GM10248 (cell line): ENCODE data around the gene UBE2E1.

ENCODE experiments used
- CTCF ChIA-PET: fragments of 300-600 bp; sonication (Branson Sonifier 250); formaldehyde crosslinking; extraction: SDS; loops from one replicate; lab custom pipeline; 2021; ENCODE audit warnings: antibody characterized with exemption; lab: Yijun Ruan, JAX
- POLR2A ChIA-PET: fragments of 350-650 bp; sonication (Branson Sonifier 250); formaldehyde crosslinking; extraction: SDS; loops from one replicate; lab custom pipeline; 2020; ENCODE audit warnings: antibody characterized with exemption; lab: Yijun Ruan, JAX
- DNase-seq: peaks from one replicate; pipeline ENCODE4 v3.0.0; 2012; ENCODE audit errors: extremely low spot score
- CTCF ChIP-seq: IDR thresholded peaks from 2 replicates; pipeline ENCODE4 v1.5.1; 2012; ENCODE audit warnings: mild to moderate bottlenecking, low read depth; ENCODE audit errors: extremely low read depth, missing control alignments, control extremely low read depth

The UBE2E1 gene

GRCh38 chr3:23861689-23862088 is 55.9 kb downstream of the UBE2E1 start:
- TF ChIP-seq CTCF, result no peak
- ChIA-PET CTCF (interaction anchor here (1.0 to 4.6 kb wide), 5 partner anchors 9 to 138 kb away, joined by 3 to 18 read pairs (median 5); no protein-coding TSS in a partner anchor), POLR2A (no interaction called here)
- DNase-seq, result no peak

- ChIA-PET CTCF (interaction anchor here (1.0 to 2.1 kb wide), 2 partner anchors 11 to 51 kb away, joined by 3 to 10 read pairs; no protein-coding TSS in a partner anchor), POLR2A (no interaction called here)
- no peak for TF ChIP-seq CTCF
- DNase-seq, result no peak
Observed at GRCh38 chr3:23863060-23863459, 57.3 kb downstream of the UBE2E1 start.

GRCh38 chr3:23864931-23865330 is 59.2 kb downstream of the UBE2E1 start:
- TF ChIP-seq CTCF, result no peak
- CTCF ChIA-PET, result interaction anchor here (1.8 to 3.3 kb wide), 3 partner anchors 24 to 104 kb away, joined by 5 to 21 read pairs (median 12); no protein-coding TSS in a partner anchor
- no peak for DNase-seq
- POLR2A ChIA-PET, result interaction anchor here (2.3 kb wide), 1 partner anchor 52 kb away, joined by 7 read pairs; the partner anchor contains the start of genes NKIRAS1 and RPL15

- DNase-seq, result peak; percentile 48
- CTCF ChIA-PET, result interaction anchor here (0.9 to 3.3 kb wide), 13 partner anchors 10 to 488 kb away, joined by 3 to 21 read pairs (median 5); no protein-coding TSS in a partner anchor
- TF ChIP-seq CTCF, result no peak
- POLR2A ChIA-PET, result interaction anchor here (0.5 to 2.3 kb wide), 5 partner anchors 8 to 51 kb away, joined by 3 to 7 read pairs (median 5); partner anchors contain the start of genes NKIRAS1 and RPL15
Observed at GRCh38 chr3:23865595-23866396, 60.0 kb downstream of the UBE2E1 start.

GRCh38 chr3:23867400-23867799 is 61.6 kb downstream of the UBE2E1 start:
- ChIA-PET POLR2A (interaction anchor here (2.3 kb wide), 1 partner anchor 49 kb away, joined by 7 read pairs; the partner anchor contains the start of genes NKIRAS1 and RPL15), CTCF (interaction anchor here (1.6 to 3.3 kb wide), 2 partner anchors 27 to 33 kb away, joined by 6 to 21 read pairs; no protein-coding TSS in a partner anchor)
- peak; percentile 24 for TF ChIP-seq CTCF
- no peak for DNase-seq

- ChIA-PET CTCF (no interaction called here), POLR2A (no interaction called here)
- no peak for DNase-seq
- TF ChIP-seq CTCF, result no peak
Observed at GRCh38 chr3:23867838-23868237, 62.1 kb downstream of the UBE2E1 start.
